Measurements from ENCODE around the gene C17orf50.
A peak's percentile ranks its signal among the peaks of the same experiment; 100 is the strongest.

The C17orf50 gene

DNA sequence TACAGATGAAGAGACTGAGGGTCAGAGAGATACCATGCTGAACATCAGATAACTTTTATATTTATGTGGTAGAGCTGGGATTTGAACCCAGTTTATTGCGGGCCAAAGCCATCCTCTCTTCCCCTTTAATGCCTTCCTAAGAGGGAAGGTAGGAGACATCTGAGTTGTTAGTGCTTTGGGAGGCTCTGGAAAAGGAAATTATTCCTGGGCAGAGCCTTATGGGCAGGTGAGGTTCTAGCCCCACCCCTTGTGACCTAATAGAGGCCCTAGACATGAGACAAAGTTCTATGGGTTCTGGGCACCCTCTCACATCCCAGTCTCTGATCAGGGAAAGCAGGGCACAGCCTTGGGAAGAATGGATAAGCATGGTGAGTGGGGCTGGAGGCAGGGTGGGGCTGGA is at the start of gene C17orf50:
C17orf50 (plus strand) TSS at position 301 of the 400 bp plus-strand sequence; CDS start at position 356, 55 bp downstream.
- no peak for DNase-seq (ENCODE audit: low read depth)

DNA sequence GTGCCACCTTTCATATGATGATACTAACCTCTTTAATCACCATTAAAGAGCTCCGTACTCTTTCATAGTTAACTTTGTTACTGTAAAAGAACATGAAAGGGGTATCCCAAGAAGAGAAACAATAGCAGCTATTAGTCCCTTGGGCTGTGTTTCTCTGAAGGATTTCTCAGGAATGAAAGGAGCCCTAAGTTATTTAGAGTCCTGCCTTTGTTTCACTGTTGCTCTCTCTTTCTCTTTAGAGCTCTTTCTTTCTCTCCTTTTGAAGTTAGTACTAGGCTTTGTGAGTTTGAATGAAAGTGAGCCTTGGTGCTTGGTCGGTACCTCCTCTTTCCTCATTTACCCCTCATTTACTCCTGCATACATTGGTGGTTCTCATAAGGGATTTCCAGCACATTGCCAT is 49.7 kb upstream of the C17orf50 start:
- DNase-seq (ENCODE audit: low read depth), result no peak

DNA sequence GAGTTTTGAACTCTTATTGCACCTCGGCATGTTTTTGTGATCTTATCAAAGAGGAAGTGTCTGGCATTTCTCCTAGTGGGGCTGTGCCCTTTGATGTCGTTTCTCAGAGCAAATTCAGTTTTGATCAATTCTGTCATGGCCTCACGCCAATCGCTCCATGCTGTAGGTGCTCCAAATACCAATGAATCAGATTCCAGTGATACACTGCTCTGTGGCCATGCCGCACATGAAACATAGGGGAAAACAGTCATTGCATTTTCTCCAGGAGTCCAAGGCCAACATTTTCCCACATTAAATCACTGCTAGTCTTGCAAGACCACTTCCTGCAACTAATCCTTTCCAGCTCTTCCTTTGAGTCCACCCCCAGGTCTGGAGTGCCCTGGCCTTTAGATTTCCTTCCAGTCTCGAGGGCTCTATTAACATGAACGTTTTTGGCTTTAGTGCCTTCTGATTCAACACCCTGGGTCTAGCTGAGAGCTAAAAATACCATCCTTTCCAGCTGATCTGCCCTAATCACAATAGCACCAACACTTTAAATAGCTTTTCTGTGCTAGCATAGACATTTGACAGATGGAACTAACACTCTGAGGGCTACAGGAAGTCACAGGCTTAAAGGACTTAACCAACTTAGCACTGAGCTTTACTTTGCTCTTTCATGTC is 47.5 kb upstream of the C17orf50 start:
- DNase-seq (ENCODE audit: low read depth), result peak; percentile 87

DNA sequence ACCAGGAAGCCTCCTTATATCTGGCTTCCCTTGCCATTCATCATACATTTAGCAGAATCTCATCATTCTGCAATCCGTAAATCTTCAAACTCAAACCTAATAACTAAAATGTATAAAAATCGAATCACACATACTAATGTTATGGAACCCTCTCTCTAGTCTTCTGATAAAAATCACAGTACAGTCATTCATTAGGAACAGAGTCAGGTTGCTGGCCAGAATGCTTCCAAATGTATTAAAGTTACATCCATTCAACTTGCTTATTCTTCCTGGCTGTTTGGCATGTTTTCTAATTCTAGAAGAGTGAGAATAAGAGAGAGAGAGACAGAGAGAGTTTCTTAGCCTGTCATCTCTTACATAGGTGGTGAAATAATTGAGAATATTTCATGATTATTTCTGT is 45.7 kb upstream of the C17orf50 start:
- DNase-seq (ENCODE audit: low read depth), result no peak

DNA sequence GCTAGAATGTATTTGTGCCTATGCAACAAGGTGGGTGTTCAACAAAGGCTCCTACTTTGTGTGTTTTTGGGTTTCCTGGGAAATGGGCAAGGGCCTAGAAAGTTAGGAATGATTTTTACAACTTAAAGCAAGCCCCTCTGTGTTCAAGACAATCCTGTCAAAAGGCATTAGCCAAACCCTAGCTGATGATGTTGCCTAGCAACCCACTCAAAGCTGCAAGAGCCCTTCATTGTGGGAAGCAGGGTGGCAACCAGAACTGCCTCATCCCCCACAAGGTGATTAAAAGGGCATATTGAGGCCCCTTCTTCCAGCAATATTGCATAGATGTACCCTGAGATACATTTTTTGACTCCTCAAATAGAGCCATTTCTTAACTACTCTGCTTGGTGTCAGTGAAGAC is 45.3 kb upstream of the C17orf50 start:
- DNase-seq (ENCODE audit: low read depth), result no peak

DNA sequence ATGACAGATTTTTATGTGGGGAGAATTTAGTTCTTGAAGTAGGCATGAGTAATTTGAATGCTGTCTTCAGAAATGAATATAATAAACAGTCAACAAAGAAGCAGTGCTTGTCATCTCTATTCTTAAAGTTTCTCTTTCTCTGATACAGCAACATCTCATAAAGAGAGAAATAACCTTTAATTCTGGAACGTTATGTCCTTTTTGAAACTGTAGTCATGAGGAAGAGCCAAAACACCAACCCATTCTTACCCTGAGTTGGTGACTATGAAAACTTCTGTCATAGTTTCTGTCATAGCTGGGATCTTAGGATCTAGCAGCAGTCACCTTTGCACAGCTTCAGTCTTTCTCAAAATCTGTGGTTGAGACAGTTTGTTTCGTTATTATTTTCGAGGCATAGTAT is 44.5 kb upstream of the C17orf50 start:
- DNase-seq (ENCODE audit: low read depth), result no peak

DNA sequence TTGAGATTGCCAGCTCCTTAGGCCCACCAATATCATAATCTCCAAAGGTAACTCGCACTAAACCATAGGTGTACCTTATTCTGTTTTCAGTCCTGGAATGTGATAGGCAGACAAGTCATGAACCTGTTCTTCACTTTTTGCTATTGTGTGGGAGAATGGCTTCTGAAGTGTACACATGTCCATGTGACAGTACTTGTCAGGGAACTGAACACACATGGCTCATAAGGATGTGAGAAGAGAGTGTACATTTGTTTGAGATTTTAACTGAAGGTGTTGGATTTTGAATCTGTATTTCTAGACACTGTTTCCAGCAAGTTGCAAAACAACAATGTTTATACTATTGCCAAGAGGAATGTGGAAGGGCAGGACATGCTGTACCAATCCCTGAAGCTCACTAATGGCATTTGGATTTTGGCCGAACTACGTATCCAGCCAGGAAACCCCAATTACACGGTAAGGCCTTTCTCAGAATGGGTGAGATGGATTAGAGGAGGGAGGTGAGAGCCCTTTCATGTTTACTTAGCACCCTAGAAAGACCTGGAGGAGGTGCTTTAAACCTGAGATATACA is 43.7 kb upstream of the C17orf50 start:
- no peak for DNase-seq (ENCODE audit: low read depth)

DNA sequence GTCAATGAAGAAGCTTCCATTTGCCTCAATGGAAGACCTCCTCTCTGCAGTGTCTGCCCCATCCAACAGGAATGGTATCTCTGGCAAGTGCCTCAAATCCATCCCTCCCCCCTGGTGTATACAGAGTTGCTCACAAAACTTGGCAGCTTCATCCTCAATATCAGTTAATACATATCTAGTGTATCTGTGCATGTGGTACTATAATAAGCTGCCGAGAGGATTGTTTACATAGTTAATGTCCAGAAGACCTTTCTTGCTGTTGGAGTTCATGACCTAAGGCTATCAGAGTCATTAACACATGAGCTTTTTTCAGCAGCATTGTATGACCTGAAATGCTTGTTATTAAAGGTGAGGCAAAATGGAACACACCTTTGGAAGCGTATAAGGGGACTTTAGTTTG is 43.2 kb upstream of the C17orf50 start:
- no peak for DNase-seq (ENCODE audit: low read depth)

DNA sequence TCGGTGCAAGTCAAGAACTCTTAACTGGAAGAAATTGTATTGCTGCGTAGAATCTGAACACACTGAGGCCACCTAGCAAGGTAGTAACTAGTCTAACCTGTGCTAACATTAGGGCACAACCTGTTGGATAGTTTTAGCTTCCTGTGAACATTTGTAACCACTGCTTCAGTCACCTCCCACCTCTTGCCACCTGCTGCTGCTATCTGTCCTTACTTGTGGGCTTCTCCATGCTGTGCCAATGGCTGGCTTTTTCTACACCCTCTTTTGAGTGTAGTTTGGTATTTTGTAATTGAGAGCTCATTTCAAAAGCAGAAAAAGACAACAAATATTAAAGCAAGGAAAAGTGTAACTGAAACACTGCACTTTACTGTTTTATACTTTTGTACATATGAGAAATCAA is 37.0 kb upstream of the C17orf50 start:
- no peak for DNase-seq (ENCODE audit: low read depth)

DNA sequence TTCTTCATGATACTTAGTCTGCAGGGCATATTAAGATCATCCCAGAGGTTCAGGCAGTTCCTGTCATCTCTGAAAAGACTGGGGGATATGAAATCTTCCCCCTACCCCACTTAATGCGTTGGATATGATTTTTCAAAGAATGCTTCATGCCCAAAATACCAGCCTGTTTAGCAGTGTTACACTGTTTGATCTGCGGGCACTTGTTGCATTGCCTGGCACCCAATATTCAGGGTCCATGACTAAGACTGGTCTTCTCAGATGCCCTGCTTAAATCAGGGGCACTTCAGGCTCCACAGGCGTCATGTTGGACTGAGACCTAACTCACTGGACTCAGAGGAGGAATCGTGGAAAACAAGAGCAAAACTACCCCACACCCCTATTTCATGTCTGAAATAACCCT is 35.6 kb upstream of the C17orf50 start:
- no peak for DNase-seq (ENCODE audit: low read depth)

DNA sequence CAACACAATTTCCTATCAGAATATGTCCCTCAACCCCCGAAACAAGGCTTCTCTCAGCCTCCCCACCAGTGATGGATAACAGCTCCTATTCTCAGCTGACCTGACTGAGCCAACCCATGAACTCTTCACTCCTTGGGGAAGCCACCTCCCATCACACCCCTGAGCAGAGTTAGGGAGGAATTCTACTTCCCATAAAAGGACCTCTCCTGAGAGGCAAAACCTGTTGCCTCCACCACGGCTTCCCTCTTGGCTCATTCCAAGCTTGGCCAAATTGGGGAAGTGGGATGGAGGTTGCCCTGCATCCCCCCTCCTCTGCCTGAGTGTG is 34.9 kb upstream of the C17orf50 start:
- no peak for DNase-seq (ENCODE audit: low read depth)

DNA sequence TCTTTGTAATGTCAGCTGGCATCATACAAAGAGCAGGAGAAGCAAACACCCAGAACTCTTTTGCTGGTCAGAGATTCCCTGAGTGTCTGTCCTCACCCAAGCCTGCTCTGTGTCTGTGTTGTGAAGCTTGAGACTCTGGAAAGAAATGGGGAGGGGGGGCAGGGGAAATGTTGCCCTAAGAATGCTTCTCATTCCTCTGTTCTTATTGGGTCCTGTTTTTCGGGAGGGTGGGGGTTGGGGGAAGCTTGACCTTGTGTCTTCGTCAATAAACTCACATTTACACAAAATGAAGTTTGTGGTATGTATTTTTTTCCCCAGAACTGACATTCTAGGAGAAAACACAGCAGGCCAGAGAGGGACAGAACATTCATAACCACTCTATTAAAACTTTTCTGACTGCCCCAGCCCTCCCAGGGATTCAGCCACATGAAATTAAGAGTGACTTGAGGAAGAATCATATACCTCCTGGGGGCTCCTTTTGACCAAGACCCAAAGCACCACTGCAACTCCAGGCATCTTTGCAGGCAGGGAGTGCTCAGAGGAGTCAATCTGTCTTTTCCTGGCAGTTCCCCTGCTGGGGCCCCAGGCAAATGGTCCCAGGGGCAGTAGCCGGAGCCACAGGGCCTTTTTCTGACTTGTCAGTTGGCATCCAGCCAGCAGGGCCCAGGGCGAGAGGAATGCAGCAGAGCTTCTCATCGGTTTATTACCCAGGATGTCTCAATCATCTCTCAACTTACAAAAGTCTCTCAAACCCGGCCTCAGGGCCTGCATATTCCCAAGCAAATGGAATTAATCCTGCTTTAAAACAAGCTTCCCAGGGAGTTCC is 34.3 kb upstream of the C17orf50 start:
- peak; percentile 60 for DNase-seq (ENCODE audit: low read depth)

DNA sequence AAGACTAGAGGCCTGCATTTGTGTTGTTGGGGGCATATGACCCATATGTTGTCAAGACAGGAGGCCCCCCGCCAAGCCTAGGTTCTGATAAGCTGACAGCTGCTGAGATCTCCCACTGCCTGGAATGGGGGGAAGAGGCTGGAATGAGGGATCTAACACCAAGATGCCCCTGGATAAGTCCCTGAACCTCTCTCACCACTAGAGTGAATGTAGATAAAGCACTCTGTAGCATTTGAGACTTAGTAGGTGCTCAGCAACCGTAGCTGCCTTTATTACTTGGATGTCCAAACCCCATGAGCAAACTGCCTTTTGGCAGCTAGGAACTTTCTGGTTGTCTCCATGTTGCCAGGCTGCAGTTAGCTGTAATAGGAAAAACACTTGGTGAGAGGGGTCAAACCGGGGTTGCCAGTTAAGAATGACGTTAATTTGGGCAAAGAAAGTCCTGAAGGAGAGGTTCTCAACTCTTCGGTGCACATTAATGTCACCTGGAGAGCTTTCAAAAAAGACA is 33.7 kb upstream of the C17orf50 start:
- no peak for DNase-seq (ENCODE audit: low read depth)

DNA sequence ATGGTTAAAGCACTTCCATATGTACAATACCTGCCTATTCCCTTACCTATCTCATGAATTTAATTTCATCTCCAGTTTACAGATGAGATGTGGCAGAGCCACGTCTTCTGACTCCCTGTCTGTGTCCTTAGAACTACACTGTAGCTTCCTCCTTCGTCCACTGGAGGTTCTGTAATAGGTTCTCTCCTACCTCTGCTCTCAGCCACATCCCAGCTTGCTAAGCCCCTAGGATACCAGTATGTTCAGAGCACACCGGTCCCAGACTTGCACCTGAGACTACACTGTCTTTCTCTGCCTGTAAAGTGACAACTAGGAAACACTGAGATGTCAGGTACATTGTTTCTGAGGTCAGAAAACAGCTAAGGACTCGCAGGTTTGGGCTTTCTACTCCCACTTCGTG is 33.1 kb upstream of the C17orf50 start:
- no peak for DNase-seq (ENCODE audit: low read depth)

DNA sequence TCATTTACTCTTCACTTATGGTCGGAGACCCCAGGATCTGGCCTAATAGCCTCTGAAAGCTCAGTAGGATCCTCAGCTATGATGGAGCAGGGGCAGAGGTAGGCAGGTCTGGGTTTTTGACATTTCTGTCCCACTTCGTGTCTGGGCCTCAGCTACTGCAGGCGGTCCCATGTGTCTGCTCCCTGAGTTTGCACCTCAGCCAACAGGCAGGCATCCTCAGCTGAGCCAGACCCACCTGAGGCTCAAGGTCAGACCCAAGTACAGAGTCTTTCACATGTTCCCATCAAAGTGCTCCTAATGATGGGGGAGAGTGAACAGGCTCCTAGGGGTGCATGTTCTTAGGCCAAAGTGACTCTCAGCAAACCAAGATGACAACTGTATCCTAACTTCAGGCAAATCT is 32.1 kb upstream of the C17orf50 start:
- DNase-seq (ENCODE audit: low read depth), result no peak

DNA sequence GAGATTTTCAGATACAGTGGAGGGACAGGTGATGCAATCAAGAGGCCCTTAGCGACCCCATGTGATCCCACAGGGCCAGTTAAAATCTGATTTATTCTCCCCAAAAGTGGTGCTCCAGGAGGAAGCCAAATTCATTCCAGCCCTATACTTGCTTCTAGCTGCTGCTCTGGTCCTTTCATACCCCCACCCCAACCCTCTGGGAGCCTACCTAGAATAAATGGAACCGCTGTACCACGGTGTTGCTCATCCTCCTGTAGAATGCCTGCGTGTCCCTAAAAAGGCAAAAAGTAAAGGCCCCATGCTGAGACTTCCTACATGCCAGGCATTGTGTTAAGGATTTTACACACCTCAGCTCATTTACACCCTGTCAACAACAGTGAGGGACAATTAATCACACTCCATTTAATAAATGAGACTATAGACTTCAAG is 31.3 kb upstream of the C17orf50 start:
- no peak for DNase-seq (ENCODE audit: low read depth)

DNA sequence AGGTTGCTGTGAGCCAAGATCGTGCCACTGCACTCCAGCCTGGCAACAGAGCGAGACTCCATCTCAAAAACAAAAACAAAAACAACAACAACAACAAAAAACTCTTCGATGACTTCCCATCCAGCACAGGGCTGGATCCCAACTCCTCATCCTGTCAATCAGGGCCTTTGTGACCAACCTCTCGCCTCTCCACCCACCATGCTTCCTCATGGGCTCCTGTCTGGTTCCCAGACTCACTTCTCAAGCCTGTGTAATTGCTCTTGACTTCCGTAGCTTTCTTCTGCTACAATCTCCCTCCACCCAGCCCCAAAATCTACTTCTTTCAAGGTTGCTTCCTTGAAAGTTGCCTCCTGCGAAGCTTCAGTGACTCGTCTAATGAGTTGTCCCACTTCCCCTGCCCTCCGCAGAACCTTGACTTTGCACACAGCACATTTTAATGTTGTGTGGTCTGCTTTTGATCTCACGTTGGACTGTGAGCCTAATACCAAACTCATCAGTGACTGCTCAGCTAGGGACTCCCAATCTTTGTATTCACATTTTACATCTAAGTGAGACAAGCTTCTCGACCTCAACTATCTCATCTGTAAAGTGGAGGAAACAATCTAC is 30.2 kb upstream of the C17orf50 start:
- DNase-seq (ENCODE audit: low read depth), result no peak

DNA sequence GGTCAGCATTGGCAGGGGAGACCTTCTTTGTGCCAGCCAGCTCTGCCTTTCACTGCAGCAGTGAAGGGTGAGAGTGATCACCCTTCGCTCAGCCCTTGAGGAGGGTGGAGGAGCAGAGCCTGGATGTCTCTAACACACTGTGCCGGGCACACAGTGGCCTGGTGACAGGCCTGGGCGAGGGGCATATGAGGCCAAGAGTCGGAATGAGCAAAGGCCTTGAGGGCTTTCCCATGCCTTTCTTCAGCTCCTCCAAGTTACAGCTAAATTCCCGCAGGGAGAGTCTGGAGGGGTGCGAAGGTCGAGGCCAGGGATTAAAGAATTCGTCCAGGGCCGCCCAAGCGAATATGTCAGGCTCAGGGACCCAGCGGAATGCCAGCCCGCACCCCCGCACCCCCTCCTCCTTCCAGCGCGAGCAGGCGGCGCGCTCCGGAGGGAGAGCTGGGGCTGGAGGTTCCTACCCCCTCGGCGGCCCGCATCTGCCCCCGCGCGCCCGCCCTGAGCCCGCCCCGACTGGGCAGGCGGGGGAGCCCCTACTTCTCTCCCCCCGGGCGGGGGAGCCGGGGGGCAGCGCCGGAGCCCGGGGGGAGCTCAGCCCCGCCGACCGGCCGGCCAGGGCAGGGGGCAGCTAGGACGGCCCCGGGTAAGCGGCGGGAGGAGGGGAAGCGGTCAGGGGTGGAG is 29.3 kb upstream of the C17orf50 start, which contains the start of gene RASL10B:
RASL10B (plus strand) TSS at position 401 of the 678 bp plus-strand sequence. CDS start 3,546 bp downstream, outside the sequence.
- no peak for DNase-seq (ENCODE audit: low read depth)

DNA sequence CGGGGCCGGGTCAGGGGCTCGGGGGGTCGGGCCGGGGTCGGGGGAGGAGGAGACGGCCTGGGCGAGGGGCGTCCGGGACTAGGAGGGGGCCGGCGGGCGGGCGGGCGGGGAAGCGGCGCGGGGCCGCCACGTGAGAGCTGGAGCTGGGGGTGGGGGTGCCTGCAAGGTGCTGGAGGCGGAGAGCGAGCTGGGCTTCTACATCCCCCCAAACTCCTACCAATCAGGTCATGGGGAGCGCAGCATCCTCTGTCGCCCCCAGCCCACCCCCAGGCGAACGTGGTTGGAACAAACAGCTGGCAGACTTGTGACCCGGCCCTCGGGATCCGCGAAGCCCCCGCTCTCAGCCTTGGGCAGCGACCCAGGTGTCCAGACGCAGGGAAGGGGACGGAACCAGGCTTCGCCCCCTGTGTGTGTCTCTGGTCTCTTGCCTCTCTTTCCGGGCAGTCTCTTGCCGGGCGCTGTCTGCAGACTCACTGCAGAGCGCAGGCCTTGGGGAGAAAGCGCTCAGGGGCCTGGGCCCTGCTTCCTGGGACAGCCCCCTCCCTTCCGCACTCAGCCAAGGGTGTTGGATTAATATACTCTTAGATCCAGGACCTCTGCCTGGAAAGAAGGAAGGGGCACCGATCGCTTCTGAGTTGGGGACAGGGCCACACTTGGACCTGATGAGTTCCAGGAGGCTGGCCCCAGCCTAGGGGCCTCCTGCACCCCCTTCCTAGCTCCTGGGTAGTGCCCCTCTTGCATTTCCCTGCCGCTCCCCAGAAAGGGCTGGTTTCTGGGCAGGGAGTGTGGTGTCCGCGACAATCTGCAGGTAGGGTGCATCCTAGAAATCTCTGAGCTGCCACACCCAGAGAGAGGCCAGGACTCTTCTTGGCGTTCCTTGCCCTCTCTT is 28.5 kb upstream of the C17orf50 start:
- no peak for DNase-seq (ENCODE audit: low read depth)

DNA sequence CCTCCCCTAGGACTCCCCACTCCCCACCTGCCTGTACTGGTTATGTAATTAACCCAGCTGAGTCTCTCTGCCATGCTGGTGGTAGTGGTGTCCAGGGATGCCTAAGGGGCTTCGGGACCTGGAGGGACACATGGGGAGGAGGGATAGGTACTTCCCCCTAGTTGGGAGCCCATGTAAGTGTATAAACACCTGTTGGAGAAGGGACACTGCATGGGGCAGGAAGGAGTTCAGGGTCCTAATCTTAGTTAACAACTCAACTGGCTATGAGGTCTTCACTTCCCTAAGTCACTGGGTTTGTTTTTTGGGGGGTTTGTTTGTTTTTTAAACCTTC is 27.9 kb upstream of the C17orf50 start:
- no peak for DNase-seq (ENCODE audit: low read depth)

DNA sequence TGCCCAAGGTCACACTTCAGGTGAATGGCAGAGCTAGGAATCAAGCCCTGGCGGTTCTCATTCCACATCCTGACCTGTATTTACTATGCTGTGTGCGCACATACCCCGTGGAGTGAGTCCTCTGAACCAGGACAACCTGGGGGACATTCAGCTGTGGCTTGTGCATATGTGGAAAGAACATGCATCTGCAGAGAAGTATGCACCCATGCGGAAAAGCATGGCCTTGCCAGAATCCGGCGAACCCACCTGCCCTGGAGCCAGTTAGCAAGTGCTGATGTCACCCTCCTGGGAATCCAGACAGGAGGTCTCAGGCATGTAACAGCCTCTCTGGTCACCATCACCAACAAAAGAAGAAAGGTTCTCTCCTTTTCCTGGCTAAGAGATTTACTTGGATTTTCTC is 27.3 kb upstream of the C17orf50 start:
- no peak for DNase-seq (ENCODE audit: low read depth)

All from GM04503 (cell line).